ENCODE results near the gene TCIRG1.
A peak's percentile ranks its signal among the peaks of the same experiment; 100 is the strongest.
"Not testable (repeated sequence)": the region's sequence is repeated elsewhere in the genome, so short reads cannot be mapped to it uniquely, and the experiment has no call there.

The TCIRG1 gene

DNA sequence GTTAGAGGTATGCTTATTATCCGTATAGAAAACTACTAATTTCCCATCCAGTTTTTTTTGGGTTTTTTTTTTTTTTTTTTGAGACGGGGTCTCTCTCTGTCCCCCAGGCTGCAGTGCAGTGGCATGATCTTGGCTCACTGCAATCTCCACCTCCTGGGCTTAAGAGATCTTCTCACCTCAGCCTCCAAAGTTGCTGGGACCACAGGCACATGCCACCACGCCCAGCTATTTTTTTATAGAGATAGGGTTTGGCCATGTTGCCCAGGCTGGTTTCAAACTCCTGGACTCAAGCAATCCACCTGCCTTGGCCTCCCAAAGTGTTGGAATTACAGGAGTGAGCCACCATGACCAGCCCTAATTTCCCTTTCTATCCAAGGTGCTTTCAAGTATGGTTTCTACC, 54.1 kb downstream of the TCIRG1 start:
- not testable (repeated sequence) for H3K36me3 Mint-ChIP-seq (ENCODE audit: insufficient read depth); H3K4me3 Mint-ChIP-seq; H3K4me1 Mint-ChIP-seq (ENCODE audit: low read depth in 2 of 2); H3K27me3 Mint-ChIP-seq; H3K27ac Mint-ChIP-seq; DNase-seq; H3K9me3 Mint-ChIP-seq; ATAC-seq (replicated peaks)

DNA sequence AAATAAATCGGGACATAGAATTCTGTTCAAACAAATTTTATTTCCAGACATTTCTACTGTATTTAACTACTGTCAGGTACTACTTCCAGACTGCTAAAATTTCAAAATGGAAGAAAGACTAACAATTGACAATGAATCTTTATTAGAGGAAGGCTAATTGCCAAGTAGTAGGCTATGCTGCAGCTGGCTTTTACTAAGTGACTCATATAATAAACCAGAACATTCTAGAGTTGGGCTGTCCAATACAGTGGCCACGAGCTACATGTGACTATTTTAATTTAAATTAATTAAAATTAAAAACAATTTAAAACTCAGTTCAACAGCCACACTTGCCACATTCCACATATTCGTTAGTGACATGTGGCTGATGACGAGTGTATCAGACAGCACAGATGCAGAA, 54.7 kb downstream of the TCIRG1 start:
- Mint-ChIP-seq H3K4me3 (no peak overlapping the region), H3K36me3 (ENCODE audit: insufficient read depth) (no peaks in the 10 kb centered on the region), H3K27me3 (no peaks in the 10 kb centered on the region), H3K4me1 (ENCODE audit: low read depth in 2 of 2) (no peaks in the 10 kb centered on the region), H3K27ac (no peak overlapping the region), H3K9me3 (no peaks in the 10 kb centered on the region)
- no peak for DNase-seq
- no peak for ATAC-seq (replicated peaks)

DNA sequence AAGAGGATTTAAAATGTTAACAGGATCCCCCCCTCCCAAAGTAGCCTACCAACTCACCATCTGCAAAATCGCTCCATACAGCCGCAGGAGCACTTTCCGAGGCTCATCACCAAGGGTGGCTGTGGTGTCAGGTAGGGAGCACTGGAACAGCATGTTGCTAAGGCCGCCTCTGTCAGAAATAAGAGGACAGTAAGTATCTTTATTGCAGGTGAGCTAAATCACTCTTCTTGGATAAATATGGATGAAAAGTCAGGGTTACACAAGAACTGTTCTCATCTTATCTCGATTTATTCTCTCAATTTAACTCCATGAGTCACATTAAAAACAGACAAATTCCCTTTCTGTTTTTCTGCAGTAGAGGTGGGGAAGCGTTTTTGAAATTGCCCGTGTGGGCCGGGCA, 58.1 kb downstream of the TCIRG1 start:
- no peak for DNase-seq
- Mint-ChIP-seq H3K36me3 (ENCODE audit: insufficient read depth) (peaks cover 4% of the 10 kb centered on the region), H3K4me3 (no peak overlapping the region), H3K4me1 (ENCODE audit: low read depth in 2 of 2) (peaks cover 0 to 1% of the 10 kb centered on the region in 2 donors), H3K27ac (no peak overlapping the region), H3K27me3 (no peaks in the 10 kb centered on the region), H3K9me3 (no peaks in the 10 kb centered on the region)
- no peak for ATAC-seq (replicated peaks)

DNA sequence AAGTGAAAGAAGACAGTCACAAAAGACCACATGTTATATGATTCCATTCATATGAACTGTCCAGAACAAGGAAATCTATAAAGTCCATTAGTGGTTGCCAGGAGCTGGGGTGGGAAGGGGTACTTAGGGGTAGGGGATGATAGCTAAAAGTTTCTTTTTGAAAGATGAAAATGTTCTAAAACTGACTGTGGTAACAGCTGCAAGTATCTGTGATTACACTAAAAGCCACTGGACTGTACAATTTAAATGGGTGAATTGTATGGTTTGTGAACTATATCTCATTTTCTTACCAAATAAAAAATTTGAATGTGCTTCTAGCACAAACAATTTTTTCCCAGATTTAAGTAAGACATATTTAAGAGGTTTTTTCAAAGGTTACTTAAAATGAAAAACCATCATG, 60.2 kb downstream of the TCIRG1 start:
- Mint-ChIP-seq H3K27me3 (no peaks in the 10 kb centered on the region), H3K27ac (no peak overlapping the region), H3K9me3 (no peaks in the 10 kb centered on the region), H3K4me3 (no peak overlapping the region), H3K36me3 (ENCODE audit: insufficient read depth) (peaks cover 4% of the 10 kb centered on the region), H3K4me1 (ENCODE audit: low read depth in 2 of 2) (peaks cover 0 to 3% of the 10 kb centered on the region in 2 donors)
- no peak for ATAC-seq (replicated peaks)
- no peak for DNase-seq

DNA sequence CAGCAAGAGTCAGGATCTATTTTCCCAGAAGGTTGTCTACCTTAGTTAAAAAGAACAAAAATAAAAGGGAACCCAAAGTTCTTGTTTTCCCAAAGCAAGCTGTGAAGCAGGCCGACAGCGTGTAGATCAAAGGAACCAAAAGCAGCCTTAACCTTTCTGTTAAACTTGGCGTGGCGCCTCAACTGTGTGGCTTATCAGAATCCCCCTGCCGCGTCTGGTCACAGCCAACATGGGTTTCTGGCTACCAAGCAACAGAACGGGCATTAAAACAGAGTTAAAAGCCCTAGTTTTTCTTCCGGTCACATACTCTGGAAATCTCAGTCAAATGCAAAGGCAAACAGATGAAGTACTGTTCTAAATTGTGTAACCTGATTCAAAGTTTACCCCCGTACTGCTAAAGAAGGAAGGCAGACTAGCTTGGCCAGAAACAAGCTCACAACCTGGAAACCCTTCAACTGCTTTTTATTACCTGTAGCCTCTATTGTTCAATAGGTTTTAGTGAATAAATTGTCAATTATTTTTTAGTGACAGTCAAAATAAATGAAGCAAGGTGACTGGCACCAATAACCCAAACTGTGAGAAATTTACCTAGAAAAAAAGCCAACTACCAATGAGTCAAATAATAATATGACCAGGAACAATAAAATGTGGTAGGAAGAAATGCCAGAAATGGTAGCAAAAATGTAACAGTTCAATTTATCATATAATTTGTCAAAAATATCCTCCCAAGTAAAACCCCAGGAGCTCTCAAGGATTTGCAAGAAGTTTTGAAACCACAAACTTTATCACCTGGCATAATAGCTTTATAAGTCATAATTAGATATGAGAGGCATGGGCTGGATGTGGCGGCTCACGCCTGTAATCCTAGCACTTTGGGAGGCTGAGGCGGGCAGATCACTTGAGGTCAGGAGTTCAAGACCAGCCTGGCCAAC, 60.9 kb downstream of the TCIRG1 start:
- ATAC-seq (replicated peaks) (peak; percentile 71), DNase-seq (no peak)
- no peaks in the 10 kb centered on the region for H3K9me3 Mint-ChIP-seq
- H3K27ac Mint-ChIP-seq, result no peak overlapping the region
- H3K27me3 Mint-ChIP-seq, result no peaks in the 10 kb centered on the region
- H3K4me3 Mint-ChIP-seq, result no peak overlapping the region
- H3K36me3 Mint-ChIP-seq (ENCODE audit: insufficient read depth), result peaks cover 4% of the 10 kb centered on the region
- H3K4me1 Mint-ChIP-seq (ENCODE audit: low read depth in 2 of 2), result peaks cover 0 to 3% of the 10 kb centered on the region in 2 donors

Data from effector memory CD8-positive, alpha-beta T cell (primary cell).